Tibial artery (tissue), 4 donors: ENCODE results near the gene PAQR6.

Experiments
- DNase-seq, 2 donors: peaks; one replicate each; pipeline ENCODE4 v3.0.0-alpha.2; 2019
- H3K27ac ChIP-seq, 2 donors: fragments of 200-600 bp; sonication (generic) in 1 of 2; 1 replicate in 1 of 2; 2 replicates in 1 of 2; pipeline ENCODE4 v1.5.1; 2018 to 2019; ENCODE audit warnings: mild to moderate bottlenecking in 1 of 2
- H3K27me3 ChIP-seq, 2 donors: fragments of 200-600 bp; sonication (generic) in 1 of 2; one replicate each; pipeline versions ENCODE4 v1.5.1 to v1.6.0; 2016 to 2019
- H3K36me3 ChIP-seq, 3 donors: fragments of 200-600 bp; sonication (generic) in 2 of 3; one replicate each; pipeline ENCODE4 v1.5.1; 2016 to 2019; ENCODE audit warnings: mild to moderate bottlenecking in 2 of 3
- H3K4me1 ChIP-seq, 4 donors: fragments of 200-600 bp; sonication (generic) in 2 of 4; 1 replicate in 3 of 4; 2 replicates in 1 of 4; pipeline ENCODE4 v1.5.1; 2016 to 2019
- H3K4me3 ChIP-seq, 2 donors: fragments of 200-600 bp; sonication (generic) in 1 of 2; 1 replicate in 1 of 2; 2 replicates in 1 of 2; pipeline ENCODE4 v1.5.1; 2018 to 2019; ENCODE audit warnings: mild to moderate bottlenecking in 2 of 2
- H3K9me3 ChIP-seq, 3 donors: fragments of 200-600 bp; sonication (generic) in 1 of 3; one replicate each; pipeline ENCODE4 v1.5.1; 2016 to 2019
- CTCF ChIP-seq, 2 experiments: fragments of 200-600 bp in 1 of 2; fragments of 450-650 bp in 1 of 2; IDR thresholded peaks; one replicate each; pipeline ENCODE4 v1.5.1; 2017 to 2019; ENCODE audit warnings: antibody characterized with exemption in 2 of 2, mild to moderate bottlenecking in 1 of 2, moderate library complexity in 1 of 2
- intact Hi-C: fragments of 100-400 bp; cut with DNase I; formaldehyde crosslinking; loops from one replicate; pipeline ENCODE4 v1.15.0; 2023; ENCODE audit warnings: low total_unique reads

The PAQR6 gene

DNA sequence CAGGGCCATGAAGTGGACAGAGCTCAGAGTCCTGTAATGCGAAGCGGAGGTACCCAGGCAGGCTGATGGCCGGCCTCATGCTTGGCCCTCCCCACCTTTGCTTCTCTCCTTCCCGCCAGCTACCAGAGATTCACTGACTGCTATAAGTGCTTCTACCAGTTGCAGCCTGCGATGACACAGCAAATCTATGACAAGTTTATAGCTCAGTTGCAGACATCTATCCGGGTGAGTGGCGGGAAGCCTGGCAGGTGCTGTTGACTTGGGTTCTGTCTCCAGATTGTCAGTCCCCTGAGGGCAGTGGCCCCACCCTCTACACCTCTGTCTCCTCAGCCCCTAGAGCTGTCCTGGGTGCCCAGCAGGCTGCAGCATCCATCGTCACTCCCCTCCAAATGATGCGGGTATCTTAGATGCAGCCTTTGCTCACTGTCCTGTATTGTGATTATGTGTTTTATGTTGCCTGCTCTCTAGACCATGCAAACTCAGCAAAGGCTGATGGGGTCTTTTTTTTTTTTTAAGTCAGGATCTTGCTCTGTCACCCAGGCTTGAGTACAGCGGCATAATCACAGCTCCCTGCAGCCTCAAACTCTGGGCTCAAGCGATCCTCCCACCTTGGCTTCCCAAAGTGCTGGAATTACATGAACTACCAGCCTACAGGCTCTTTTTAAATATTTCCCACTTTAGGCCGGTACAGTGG is 15.5 kb downstream of the PAQR6 start:
- H3K27ac ChIP-seq, result no peak overlapping the region
- no peak for DNase-seq
- no peak overlapping the region for H3K4me3 ChIP-seq
- intact Hi-C loops, result no loop called here
- TF ChIP-seq CTCF (IDR thresholded peaks at IDR 0.05), result no peak
- peaks cover 38 to 83% (median 44%) of the 10 kb centered on the region in 3 donors for H3K36me3 ChIP-seq
- no peaks in the 10 kb centered on the region for H3K4me1 ChIP-seq
- no peaks in the 10 kb centered on the region for H3K9me3 ChIP-seq
- H3K27me3 ChIP-seq, result no peaks in the 10 kb centered on the region

DNA sequence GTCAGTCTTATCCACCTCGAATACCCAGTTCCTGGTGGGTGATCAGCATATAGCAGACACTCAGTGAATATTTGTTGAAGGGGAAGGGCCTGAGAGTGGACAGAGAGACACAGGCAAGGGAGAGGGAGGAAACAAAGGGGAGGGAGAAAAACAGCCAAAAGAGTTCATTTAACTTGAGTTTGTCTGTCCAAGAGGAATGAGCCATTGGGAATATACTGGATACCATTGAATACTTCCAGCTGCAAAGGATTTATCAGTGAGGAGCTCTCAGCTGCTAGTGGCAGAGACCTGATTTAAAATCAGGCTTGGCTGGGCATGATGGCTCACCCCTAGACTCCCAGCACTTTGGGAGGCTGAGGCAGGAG is 17.4 kb downstream of the PAQR6 start:
- H3K27me3 ChIP-seq, result no peaks in the 10 kb centered on the region
- H3K4me3 ChIP-seq, result no peak overlapping the region
- no peak overlapping the region for H3K27ac ChIP-seq
- no peak for TF ChIP-seq CTCF (IDR thresholded peaks at IDR 0.05)
- intact Hi-C loops, result no loop called here
- no peak for DNase-seq
- H3K9me3 ChIP-seq, result no peaks in the 10 kb centered on the region
- peaks cover 32 to 80% (median 37%) of the 10 kb centered on the region in 3 donors for H3K36me3 ChIP-seq
- no peaks in the 10 kb centered on the region for H3K4me1 ChIP-seq

- no peaks in the 10 kb centered on the region for H3K9me3 ChIP-seq
- no peaks in the 10 kb centered on the region for H3K27me3 ChIP-seq
- peaks cover 27 to 75% (median 34%) of the 10 kb centered on the region in 3 donors for H3K36me3 ChIP-seq
- H3K4me3 ChIP-seq, result no peak overlapping the region
- intact Hi-C loops, result loop anchor here (5.0 kb wide), 1 partner anchor 83 kb away; no protein-coding TSS in a partner anchor
- H3K4me1 ChIP-seq, result no peaks in the 10 kb centered on the region
- DNase-seq, result no peak
- no peak overlapping the region for H3K27ac ChIP-seq
- TF ChIP-seq CTCF (IDR thresholded peaks at IDR 0.05), result no peak
These were observed 17.9 kb downstream of the PAQR6 start for GRCh38 chr1:156229809-156230472.

DNA sequence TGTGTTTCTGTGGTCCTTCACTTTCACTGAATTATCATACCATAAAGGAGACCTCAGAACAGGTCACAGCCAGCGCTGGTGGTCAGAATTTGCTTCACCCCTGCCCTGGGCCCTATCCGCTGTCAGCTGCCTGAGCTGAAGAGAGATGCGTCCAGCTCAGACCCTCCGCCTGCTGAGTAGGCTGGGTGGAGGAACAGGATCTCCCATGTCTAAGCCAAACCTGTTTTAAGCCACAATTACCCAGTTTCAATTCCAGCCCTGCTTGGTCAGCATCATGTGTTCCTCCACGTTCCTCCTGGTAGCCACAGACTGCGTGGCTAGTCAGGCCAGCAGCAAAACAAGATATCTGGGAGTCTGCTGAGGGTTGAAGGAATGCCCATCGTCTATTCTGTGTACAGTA is 19.4 kb downstream of the PAQR6 start:
- H3K4me1 ChIP-seq, result no peaks in the 10 kb centered on the region
- peaks cover 21 to 70% (median 30%) of the 10 kb centered on the region in 3 donors for H3K36me3 ChIP-seq
- no peak overlapping the region for H3K27ac ChIP-seq
- intact Hi-C loops, result loop anchor here (5.0 kb wide), 1 partner anchor 81 kb away; no protein-coding TSS in a partner anchor
- H3K4me3 ChIP-seq, result no peak overlapping the region
- no peak for TF ChIP-seq CTCF (IDR thresholded peaks at IDR 0.05)
- no peaks in the 10 kb centered on the region for H3K9me3 ChIP-seq
- no peak for DNase-seq
- H3K27me3 ChIP-seq, result no peaks in the 10 kb centered on the region

DNA sequence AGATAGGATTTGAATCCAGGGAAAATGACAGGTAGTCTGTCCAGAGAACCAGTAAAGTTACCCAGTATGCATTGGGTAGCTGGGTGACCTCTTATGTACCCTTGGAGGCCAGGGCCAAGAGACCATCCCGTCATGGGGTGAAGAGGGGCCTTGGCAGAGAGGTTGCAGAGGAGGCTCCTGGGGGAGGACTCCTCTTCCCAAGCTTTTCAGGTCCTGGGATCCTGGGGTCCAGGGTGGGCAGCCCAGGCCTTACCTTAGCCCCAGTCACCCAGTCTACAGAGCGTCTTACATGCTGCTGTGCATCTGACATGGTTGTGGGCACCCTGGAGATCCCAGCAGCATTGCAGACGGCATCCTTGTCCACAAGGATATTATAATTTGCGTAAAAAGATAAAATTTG is 21.1 kb downstream of the PAQR6 start:
- H3K27ac ChIP-seq, result no peak overlapping the region
- no peaks in the 10 kb centered on the region for H3K4me1 ChIP-seq
- no peak overlapping the region for H3K4me3 ChIP-seq
- intact Hi-C loops, result loop anchor here (5.0 kb wide), 1 partner anchor 79 kb away; no protein-coding TSS in a partner anchor
- no peak for TF ChIP-seq CTCF (IDR thresholded peaks at IDR 0.05)
- DNase-seq, result no peak
- no peaks in the 10 kb centered on the region for H3K27me3 ChIP-seq
- H3K36me3 ChIP-seq, result peaks cover 33 to 78% (median 38%) of the 10 kb centered on the region in 3 donors
- H3K9me3 ChIP-seq, result no peaks in the 10 kb centered on the region
